T-helper 2 cell treated with Interferon-gamma antibody and Interleukin-4, amounts not matched to agents 5 μg/mL and 100 μg/mL, for 36 hours (primary cell): ENCODE data around the gene SRMS.

Source experiments
- DNase-seq: peaks from one replicate; pipeline ENCODE4 v3.0.0; 2021; ENCODE audit warnings: low spot score
- H3K27ac Mint-ChIP-seq: one replicate; pipeline ENCODE4 v1.8.0; 2021; ENCODE audit warnings: mild to moderate bottlenecking, mixed read lengths
- H3K27me3 Mint-ChIP-seq: one replicate; pipeline ENCODE4 v1.8.0; 2021; ENCODE audit warnings: low read depth, mixed read lengths
- H3K36me3 Mint-ChIP-seq: one replicate; pipeline ENCODE4 v1.8.0; 2021; ENCODE audit warnings: low read depth, mixed read lengths
- H3K4me1 Mint-ChIP-seq: one replicate; pipeline ENCODE4 v1.8.0; 2021; ENCODE audit warnings: low read depth, mixed read lengths
- H3K4me3 Mint-ChIP-seq: one replicate; pipeline ENCODE4 v1.8.0; 2022; ENCODE audit warnings: mild to moderate bottlenecking, moderate library complexity, mixed read lengths
- H3K9me3 Mint-ChIP-seq: one replicate; pipeline ENCODE4 v1.8.0; 2021; ENCODE audit warnings: mixed read lengths

Gene SRMS

DNA sequence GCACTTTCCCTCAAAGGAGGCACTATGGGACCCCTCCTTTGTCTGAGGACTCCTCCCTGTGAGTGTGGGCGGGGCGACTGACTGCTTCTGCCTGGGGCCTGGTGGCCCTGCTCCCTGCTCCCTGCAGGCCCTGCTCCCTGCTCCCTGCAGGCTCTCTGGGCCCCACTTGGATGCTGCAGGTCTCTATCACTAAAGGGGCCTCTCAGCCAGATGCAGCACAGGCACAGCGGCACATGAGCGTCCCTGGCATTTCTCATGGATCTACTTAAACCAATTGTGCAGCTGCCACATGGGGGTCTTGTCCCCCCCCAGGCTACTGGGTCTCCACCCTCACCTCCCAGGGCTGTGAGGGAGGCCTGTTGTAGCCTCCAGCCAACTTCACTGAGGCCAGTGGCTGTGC is 56.5 kb downstream of the SRMS start:
- H3K4me1 Mint-ChIP-seq: no peaks in the 10 kb centered on the region

More for the DNA sequence above, 56.5 kb downstream of the SRMS start:
- no peak for DNase-seq
- H3K27me3 Mint-ChIP-seq: peaks cover 10% of the 10 kb centered on the region
- no peaks in the 10 kb centered on the region for H3K9me3 Mint-ChIP-seq
- H3K4me3 Mint-ChIP-seq: no peak overlapping the region
- no peak overlapping the region for H3K27ac Mint-ChIP-seq
- no peaks in the 10 kb centered on the region for H3K36me3 Mint-ChIP-seq
